ENCODE data around the gene ARHGAP10.

The ARHGAP10 gene

DNA sequence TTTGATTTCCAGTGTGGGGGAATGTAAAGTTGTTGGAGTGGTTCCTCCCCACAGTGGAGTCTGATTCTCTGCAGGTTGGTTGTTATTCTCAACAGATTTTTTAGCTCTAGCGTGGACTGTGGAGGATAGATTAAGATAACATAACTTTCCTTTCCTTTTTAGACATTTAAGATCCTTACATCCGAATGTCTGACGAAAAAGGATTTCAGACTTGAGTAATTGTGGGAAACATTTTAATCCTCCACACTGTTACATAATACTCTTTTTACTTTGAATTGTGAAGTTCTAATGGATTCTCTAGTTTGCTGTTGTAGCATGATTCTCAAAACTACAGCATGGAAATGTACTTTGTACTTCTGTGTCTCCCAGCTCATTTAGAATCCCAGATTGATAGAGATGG lies 107.8 kb downstream of the ARHGAP10 start:
- no peak overlapping the region for H3K9ac ChIP-seq

DNA sequence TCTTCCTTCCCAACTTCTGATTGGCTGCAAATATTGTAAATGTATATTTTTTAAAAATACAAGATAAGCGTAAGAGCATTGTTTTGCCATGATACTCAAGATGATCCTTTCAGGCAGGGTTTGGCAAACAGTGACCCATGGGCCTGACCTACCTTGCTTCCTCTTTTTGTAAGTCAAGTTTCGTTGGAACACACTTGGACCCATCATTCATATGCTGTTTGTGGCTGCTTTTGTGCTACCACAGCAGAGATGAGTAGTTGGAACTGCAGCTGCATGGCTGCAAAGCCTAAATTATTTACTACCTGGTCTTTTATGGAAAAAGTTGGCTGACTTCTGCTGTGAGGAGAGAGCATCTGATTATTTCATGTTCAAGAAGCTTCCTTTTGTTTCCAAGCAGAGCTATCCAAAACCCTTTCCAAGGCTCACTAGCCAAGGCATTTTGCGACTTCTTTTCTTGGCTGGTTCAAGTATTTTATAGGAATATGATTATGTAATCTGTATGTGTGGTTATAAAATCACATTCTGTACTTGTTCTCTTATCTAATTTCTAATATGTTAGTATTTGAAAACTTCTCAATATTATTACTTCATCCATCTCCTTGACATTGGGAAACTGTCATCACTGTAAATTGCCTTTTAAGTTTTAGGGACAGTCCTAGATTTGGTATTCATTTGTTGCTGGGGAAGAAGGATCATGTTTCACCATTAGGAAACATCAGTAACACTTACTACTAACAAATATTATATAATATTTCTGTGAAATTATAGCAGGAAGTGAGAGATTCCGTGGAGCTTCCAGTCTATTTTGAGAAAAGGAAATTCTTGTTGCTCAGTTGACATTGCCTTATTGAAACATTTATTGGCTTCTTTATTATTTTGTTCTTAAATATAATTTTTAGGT lies 109.2 kb downstream of the ARHGAP10 start:
- H2AFZ ChIP-seq (ENCODE audit: low read depth) = no peak overlapping the region
- H3K36me3 ChIP-seq (ENCODE audit: insufficient read depth) = no peaks in the 10 kb centered on the region
- H3K79me2 ChIP-seq (ENCODE audit: insufficient read depth, low read depth) = peaks cover 18% of the 10 kb centered on the region; the same call in 1 of the 2 replicates
- TF ChIP-seq, protein P1, sequence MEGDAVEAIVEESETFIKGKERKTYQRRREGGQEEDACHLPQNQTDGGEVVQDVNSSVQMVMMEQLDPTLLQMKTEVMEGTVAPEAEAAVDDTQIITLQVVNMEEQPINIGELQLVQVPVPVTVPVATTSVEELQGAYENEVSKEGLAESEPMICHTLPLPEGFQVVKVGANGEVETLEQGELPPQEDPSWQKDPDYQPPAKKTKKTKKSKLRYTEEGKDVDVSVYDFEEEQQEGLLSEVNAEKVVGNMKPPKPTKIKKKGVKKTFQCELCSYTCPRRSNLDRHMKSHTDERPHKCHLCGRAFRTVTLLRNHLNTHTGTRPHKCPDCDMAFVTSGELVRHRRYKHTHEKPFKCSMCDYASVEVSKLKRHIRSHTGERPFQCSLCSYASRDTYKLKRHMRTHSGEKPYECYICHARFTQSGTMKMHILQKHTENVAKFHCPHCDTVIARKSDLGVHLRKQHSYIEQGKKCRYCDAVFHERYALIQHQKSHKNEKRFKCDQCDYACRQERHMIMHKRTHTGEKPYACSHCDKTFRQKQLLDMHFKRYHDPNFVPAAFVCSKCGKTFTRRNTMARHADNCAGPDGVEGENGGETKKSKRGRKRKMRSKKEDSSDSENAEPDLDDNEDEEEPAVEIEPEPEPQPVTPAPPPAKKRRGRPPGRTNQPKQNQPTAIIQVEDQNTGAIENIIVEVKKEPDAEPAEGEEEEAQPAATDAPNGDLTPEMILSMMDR (conservative IDR thresholded peaks at IDR 0.05; ENCODE audit: low read depth, low read length) = no peak
- H3K27me3 ChIP-seq (ENCODE audit: insufficient read depth, low read depth) = no peaks in the 10 kb centered on the region
- peaks cover 40% of the 10 kb centered on the region for H3K4me1 ChIP-seq (ENCODE audit: low read depth, poor library complexity, severe bottlenecking)
- no peaks in the 10 kb centered on the region for H4K20me1 ChIP-seq (ENCODE audit: insufficient read depth)
- no peak overlapping the region for H3K4me2 ChIP-seq
- no peak overlapping the region for H3K4me3 ChIP-seq (IDR thresholded peaks at IDR 0.05; ENCODE audit: insufficient read depth, low read depth, low read length)
- H3K9ac ChIP-seq = no peak overlapping the region
- H3K27ac ChIP-seq = no peak overlapping the region

More for the DNA sequence above, 107.8 kb downstream of the ARHGAP10 start:
- Histone ChIP-seq H3K27me3 (ENCODE audit: insufficient read depth, low read depth) (no peaks in the 10 kb centered on the region), H3K36me3 (ENCODE audit: insufficient read depth) (no peaks in the 10 kb centered on the region), H3K4me2 (no peak overlapping the region), H3K79me2 (ENCODE audit: insufficient read depth, low read depth) (peaks cover 9% of the 10 kb centered on the region; the same call in 1 of the 2 replicates), H2AFZ (ENCODE audit: low read depth) (no peak overlapping the region), H3K4me1 (ENCODE audit: low read depth, poor library complexity, severe bottlenecking) (peaks cover 26% of the 10 kb centered on the region), H3K4me3 (IDR thresholded peaks at IDR 0.05; ENCODE audit: insufficient read depth, low read depth, low read length) (no peak overlapping the region), H3K27ac (no peak overlapping the region), H4K20me1 (ENCODE audit: insufficient read depth) (no peaks in the 10 kb centered on the region)
- TF ChIP-seq, protein P1 (conservative IDR thresholded peaks at IDR 0.05; ENCODE audit: low read depth, low read length) = no peak

DNA sequence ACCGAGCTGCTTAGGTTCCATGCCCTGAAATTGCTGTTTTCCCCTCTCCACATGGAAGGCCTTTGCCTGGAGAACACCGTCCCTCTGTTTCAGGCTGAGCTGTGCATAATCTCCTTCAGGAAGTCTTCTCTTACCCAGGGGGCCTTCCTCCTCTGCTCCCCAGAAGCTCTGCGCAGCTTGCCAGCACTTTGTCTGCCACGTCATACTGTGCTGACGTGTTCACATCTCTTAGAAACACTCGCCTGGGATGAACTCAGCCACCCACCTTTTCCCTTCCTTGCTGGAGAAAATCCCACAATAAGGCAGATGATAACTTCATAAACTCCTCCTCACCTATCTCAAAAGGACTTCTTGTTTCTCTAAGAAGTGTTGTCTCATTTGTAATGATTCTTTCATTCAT lies 110.7 kb downstream of the ARHGAP10 start:
- TF ChIP-seq, protein P1 (conservative IDR thresholded peaks at IDR 0.05; ENCODE audit: low read depth, low read length) = no peak
- H4K20me1 ChIP-seq (ENCODE audit: insufficient read depth) = no peaks in the 10 kb centered on the region
- H3K36me3 ChIP-seq (ENCODE audit: insufficient read depth) = no peaks in the 10 kb centered on the region
- H3K4me1 ChIP-seq (ENCODE audit: low read depth, poor library complexity, severe bottlenecking) = peaks cover 55% of the 10 kb centered on the region
- H3K79me2 ChIP-seq (ENCODE audit: insufficient read depth, low read depth) = peaks cover 27% of the 10 kb centered on the region; the same call in 1 of the 2 replicates
- no peak overlapping the region for H3K27ac ChIP-seq
- H3K4me3 ChIP-seq (IDR thresholded peaks at IDR 0.05; ENCODE audit: insufficient read depth, low read depth, low read length) = no peak overlapping the region
- H3K27me3 ChIP-seq (ENCODE audit: insufficient read depth, low read depth) = no peaks in the 10 kb centered on the region
- 0 out of 2 replicates have a peak overlapping the region, but pooled peaks have one; percentile 5 for H3K4me2 ChIP-seq
- no peak overlapping the region for H3K9ac ChIP-seq
- H2AFZ ChIP-seq (ENCODE audit: low read depth) = no peak overlapping the region

DNA sequence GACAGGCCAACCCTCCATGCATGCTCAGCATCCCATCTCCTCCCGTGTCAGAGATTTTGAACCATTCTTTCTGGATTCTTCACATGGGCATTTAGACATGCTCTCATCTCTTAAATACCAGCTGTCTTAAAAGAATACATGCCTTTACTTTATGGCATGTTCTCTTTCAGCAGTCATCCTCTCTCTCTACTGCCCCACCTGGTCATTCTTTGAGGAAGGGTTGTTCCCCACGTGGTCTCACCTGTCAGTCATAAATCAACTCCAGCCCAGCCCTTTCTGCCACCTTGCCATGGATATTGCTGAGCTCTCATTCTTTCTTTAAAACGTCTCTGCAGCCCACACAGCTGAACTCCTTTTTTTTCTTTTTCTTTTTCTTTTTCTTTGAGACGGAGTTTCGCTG lies 111.3 kb downstream of the ARHGAP10 start:
- no peak overlapping the region for H3K4me3 ChIP-seq (IDR thresholded peaks at IDR 0.05; ENCODE audit: insufficient read depth, low read depth, low read length)
- H3K9ac ChIP-seq = no peak overlapping the region
- H3K27me3 ChIP-seq (ENCODE audit: insufficient read depth, low read depth) = no peaks in the 10 kb centered on the region
- H4K20me1 ChIP-seq (ENCODE audit: insufficient read depth) = no peaks in the 10 kb centered on the region
- H3K36me3 ChIP-seq (ENCODE audit: insufficient read depth) = no peaks in the 10 kb centered on the region
- 0 out of 2 replicates have a peak overlapping the region, but pooled peaks have one; percentile 5 for H3K4me2 ChIP-seq
- peaks cover 58% of the 10 kb centered on the region for H3K4me1 ChIP-seq (ENCODE audit: low read depth, poor library complexity, severe bottlenecking)
- TF ChIP-seq, protein P1 (conservative IDR thresholded peaks at IDR 0.05; ENCODE audit: low read depth, low read length) = peak; percentile 51
- H3K27ac ChIP-seq = no peak overlapping the region
- H3K79me2 ChIP-seq (ENCODE audit: insufficient read depth, low read depth) = peaks cover 27% of the 10 kb centered on the region; the same call in 1 of the 2 replicates
- no peak overlapping the region for H2AFZ ChIP-seq (ENCODE audit: low read depth)

All from KMS-11 (cell line).